Breast epithelium (tissue), 4 donors: ENCODE results near the gene CDC73. TPM values are rescaled to one million over a fixed set of nuclear protein-coding genes. Genes with fewer than 3 reads are reported as not detected.

Experiments used
- DNase-seq, 2 donors: peaks; one replicate each; pipeline ENCODE4 v3.0.0-alpha.2; 2019; ENCODE audit warnings: low spot score in 2 of 2
- H3K27ac ChIP-seq, 2 donors: fragments of 200-600 bp; sonication (generic) in 1 of 2; one replicate each; pipeline ENCODE4 v1.5.1; 2016 to 2019; ENCODE audit warnings: mild to moderate bottlenecking in 1 of 2
- H3K27me3 ChIP-seq, 2 donors: fragments of 200-600 bp; sonication (generic) in 1 of 2; one replicate each; pipeline versions ENCODE4 v1.5.1 to v1.6.0; 2017 to 2019; ENCODE audit warnings: control low read depth in 1 of 2, mild to moderate bottlenecking in 1 of 2
- H3K36me3 ChIP-seq: fragments of 200-600 bp; one replicate; pipeline ENCODE4 v1.5.1; 2019
- H3K4me1 ChIP-seq, 2 donors: fragments of 200-600 bp; sonication (generic); one replicate each; pipeline ENCODE4 v1.5.1; 2016 to 2019; ENCODE audit warnings: control low read depth in 1 of 2
- H3K4me3 ChIP-seq, 3 donors: fragments of 200-600 bp; sonication (generic); 1 replicate in 2 of 3; 2 replicates in 1 of 3; pipeline ENCODE4 v1.5.1; 2016 to 2019; ENCODE audit warnings: mild to moderate bottlenecking in 3 of 3, moderate library complexity in 2 of 3
- H3K9me3 ChIP-seq, 2 donors: fragments of 200-600 bp; sonication (generic) in 1 of 2; one replicate each; pipeline ENCODE4 v1.5.1; 2016 to 2019; ENCODE audit warnings: control low read depth in 1 of 2
- POLR2A ChIP-seq: fragments of 450-650 bp; IDR thresholded peaks from one replicate; pipeline ENCODE4 v1.6.1; 2016; ENCODE audit warnings: antibody characterized with exemption, mild to moderate bottlenecking, moderate library complexity
- POLR2AphosphoS5 ChIP-seq, 3 donors: sonication (generic); formaldehyde crosslinking; IDR thresholded peaks; one replicate each; pipeline ENCODE4 v1.6.1; 2017; ENCODE audit warnings: antibody characterized with exemption in 3 of 3
- intact Hi-C: fragments of 100-400 bp; cut with DNase I; formaldehyde crosslinking; loops from one replicate; pipeline ENCODE4 v1.15.1; 2023; ENCODE audit warnings: low total_unique reads
- total RNA-seq, 3 donors: library from RNA; depleted of rRNA; stranded (reverse); fragments of >200 nt; gene quantifications; one replicate each; pipeline ENCODE4 v1.1.0, GENCODE V29; 2016
- TF ChIP-seq, protein P1 (sequence below), 3 donors: fragments of 450-650 bp; IDR thresholded peaks; one replicate each; pipeline ENCODE4 v1.5.1; 2016 to 2017; ENCODE audit warnings: antibody characterized with exemption in 3 of 3, mild to moderate bottlenecking in 3 of 3, moderate library complexity in 3 of 3

The CDC73 gene
- total RNA-seq, 3 donors from 2014 or later = 36.1 to 52.0 (median 49.6) TPM

GRCh38 chr1:193144999-193145398 lies 23.2 kb downstream of the CDC73 start:
- TF ChIP-seq, protein P1, sequence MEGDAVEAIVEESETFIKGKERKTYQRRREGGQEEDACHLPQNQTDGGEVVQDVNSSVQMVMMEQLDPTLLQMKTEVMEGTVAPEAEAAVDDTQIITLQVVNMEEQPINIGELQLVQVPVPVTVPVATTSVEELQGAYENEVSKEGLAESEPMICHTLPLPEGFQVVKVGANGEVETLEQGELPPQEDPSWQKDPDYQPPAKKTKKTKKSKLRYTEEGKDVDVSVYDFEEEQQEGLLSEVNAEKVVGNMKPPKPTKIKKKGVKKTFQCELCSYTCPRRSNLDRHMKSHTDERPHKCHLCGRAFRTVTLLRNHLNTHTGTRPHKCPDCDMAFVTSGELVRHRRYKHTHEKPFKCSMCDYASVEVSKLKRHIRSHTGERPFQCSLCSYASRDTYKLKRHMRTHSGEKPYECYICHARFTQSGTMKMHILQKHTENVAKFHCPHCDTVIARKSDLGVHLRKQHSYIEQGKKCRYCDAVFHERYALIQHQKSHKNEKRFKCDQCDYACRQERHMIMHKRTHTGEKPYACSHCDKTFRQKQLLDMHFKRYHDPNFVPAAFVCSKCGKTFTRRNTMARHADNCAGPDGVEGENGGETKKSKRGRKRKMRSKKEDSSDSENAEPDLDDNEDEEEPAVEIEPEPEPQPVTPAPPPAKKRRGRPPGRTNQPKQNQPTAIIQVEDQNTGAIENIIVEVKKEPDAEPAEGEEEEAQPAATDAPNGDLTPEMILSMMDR (IDR thresholded peaks at IDR 0.05) = no peak
- TF ChIP-seq POLR2A = no peak
- TF ChIP-seq POLR2AphosphoS5 (IDR thresholded peaks at IDR 0.05) = no peak
- Histone ChIP-seq H3K27me3 (no peaks in the 10 kb centered on the region), H3K27ac (no peak overlapping the region), H3K9me3 (no peaks in the 10 kb centered on the region), H3K4me1 (no peaks in the 10 kb centered on the region), H3K4me3 (no peak overlapping the region), H3K36me3 (no peaks in the 10 kb centered on the region)
- no peak for DNase-seq
- intact Hi-C loops = no loop called here

GRCh38 chr1:193156117-193156821 lies 34.4 kb downstream of the CDC73 start:
- TF ChIP-seq POLR2A = no peak
- TF ChIP-seq POLR2AphosphoS5 (IDR thresholded peaks at IDR 0.05) = no peak
- TF ChIP-seq, protein P1 (IDR thresholded peaks at IDR 0.05) = no peak
- intact Hi-C loops = no loop called here
- no peak for DNase-seq
- no peak overlapping the region for H3K27ac ChIP-seq
- H3K9me3 ChIP-seq = no peaks in the 10 kb centered on the region
- no peaks in the 10 kb centered on the region for H3K4me1 ChIP-seq
- no peaks in the 10 kb centered on the region for H3K27me3 ChIP-seq
- H3K4me3 ChIP-seq = no peak overlapping the region
- H3K36me3 ChIP-seq = peaks cover 4% of the 10 kb centered on the region

DNA sequence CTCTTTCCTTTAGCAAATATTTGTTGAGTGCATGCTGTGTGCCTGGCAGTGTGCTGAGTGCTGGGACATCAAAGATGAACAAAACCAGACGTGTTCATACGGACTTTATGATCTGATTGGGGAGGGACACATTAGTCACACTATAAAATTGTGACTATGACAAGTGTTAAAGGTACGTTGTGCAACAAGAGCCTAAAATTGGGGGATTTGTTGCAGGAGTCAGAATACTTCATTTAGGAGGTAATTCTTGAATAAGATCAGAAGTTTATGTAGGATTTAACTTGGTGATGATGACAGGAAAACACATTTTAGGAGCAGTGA lies 35.0 kb downstream of the CDC73 start:
- peaks cover 4% of the 10 kb centered on the region for H3K36me3 ChIP-seq
- no peak overlapping the region for H3K4me3 ChIP-seq
- TF ChIP-seq POLR2A (no peak), POLR2AphosphoS5 (IDR thresholded peaks at IDR 0.05) (no peak)
- TF ChIP-seq, protein P1 (IDR thresholded peaks at IDR 0.05) = no peak
- no peak overlapping the region for H3K27ac ChIP-seq
- intact Hi-C loops = no loop called here
- no peaks in the 10 kb centered on the region for H3K9me3 ChIP-seq
- H3K27me3 ChIP-seq = no peaks in the 10 kb centered on the region
- DNase-seq = no peak
- H3K4me1 ChIP-seq = no peaks in the 10 kb centered on the region

DNA sequence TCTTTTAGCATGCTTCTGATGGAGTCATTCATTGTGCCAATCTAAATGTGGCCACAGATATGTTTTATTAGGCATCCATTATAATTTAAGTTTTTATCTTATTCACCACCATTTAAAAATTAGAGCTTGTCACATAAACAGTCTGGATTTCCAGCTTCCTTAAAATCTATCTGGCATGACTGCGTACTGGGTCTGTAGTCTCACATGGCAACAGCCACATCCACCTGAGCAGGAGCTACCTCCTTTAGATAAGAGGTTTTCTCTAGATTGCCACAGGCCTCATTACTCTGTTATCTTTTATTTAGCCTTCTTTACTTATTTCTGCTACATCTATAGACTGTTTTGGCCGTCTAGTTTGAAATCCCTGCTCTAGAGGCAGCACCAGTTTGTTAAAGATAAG lies 35.5 kb downstream of the CDC73 start:
- Histone ChIP-seq H3K4me3 (no peak overlapping the region), H3K27ac (no peak overlapping the region), H3K27me3 (no peaks in the 10 kb centered on the region), H3K9me3 (no peaks in the 10 kb centered on the region), H3K4me1 (no peaks in the 10 kb centered on the region), H3K36me3 (peaks cover under 1% of the 10 kb centered on the region)
- no peak for TF ChIP-seq POLR2A
- TF ChIP-seq POLR2AphosphoS5 (IDR thresholded peaks at IDR 0.05) = no peak
- TF ChIP-seq, protein P1 (IDR thresholded peaks at IDR 0.05) = no peak
- intact Hi-C loops = no loop called here
- no peak for DNase-seq

DNA sequence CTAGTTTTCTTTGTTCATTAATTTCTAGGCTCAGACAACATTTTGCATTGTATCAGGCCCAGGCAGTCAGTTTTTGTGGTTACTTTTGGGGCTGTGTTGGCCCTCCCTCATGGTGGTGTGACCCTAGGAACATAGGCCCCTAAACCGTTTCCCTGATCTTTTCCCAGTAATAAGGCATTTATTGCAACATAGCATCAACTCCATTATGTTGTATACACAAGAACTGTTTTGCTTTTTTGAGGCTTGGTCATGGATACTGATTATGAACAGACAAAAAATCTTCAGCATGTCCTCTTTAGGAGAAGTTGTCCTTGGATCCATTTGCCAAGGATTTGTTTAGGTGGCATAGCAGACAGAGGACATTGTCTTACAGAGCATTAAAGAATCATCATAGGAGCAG lies 54.3 kb downstream of the CDC73 start:
- Histone ChIP-seq H3K27ac (no peak overlapping the region), H3K36me3 (no peaks in the 10 kb centered on the region), H3K27me3 (no peaks in the 10 kb centered on the region), H3K4me3 (no peak overlapping the region), H3K9me3 (no peaks in the 10 kb centered on the region), H3K4me1 (no peaks in the 10 kb centered on the region)
- intact Hi-C loops = no loop called here
- TF ChIP-seq, protein P1 (IDR thresholded peaks at IDR 0.05) = no peak
- TF ChIP-seq POLR2A (no peak), POLR2AphosphoS5 (IDR thresholded peaks at IDR 0.05) (no peak)
- DNase-seq = no peak
